Ishikawa (cell line): ENCODE data around the gene PTPMT1.

Source experiments
- CEBPB ChIP-seq: IDR thresholded peaks from 2 replicates; pipeline ENCODE4 v1.6.1; 2012
- CREB1 ChIP-seq: IDR thresholded peaks from 2 replicates; pipeline ENCODE4 v1.6.1; 2012; ENCODE audit warnings: low read depth
- EGR1 ChIP-seq: IDR thresholded peaks from 2 replicates; pipeline ENCODE4 v1.6.1; 2012
- EP300 ChIP-seq: IDR thresholded peaks from 2 replicates; pipeline ENCODE4 v1.6.1; 2012; ENCODE audit warnings: borderline replicate concordance
- FOXM1 ChIP-seq: IDR thresholded peaks from 2 replicates; pipeline ENCODE4 v1.6.1; 2012; ENCODE audit warnings: low read depth, borderline replicate concordance
- MAX ChIP-seq: IDR thresholded peaks from 2 replicates; pipeline ENCODE4 v1.6.1; 2012
- NFIC ChIP-seq: IDR thresholded peaks from 2 replicates; pipeline ENCODE4 v1.6.1; 2012
- RAD21 ChIP-seq: IDR thresholded peaks from 2 replicates; pipeline ENCODE4 v1.6.1; 2012; ENCODE audit warnings: low read depth
- REST ChIP-seq: IDR thresholded peaks from 2 replicates; pipeline ENCODE4 v1.6.1; 2012; ENCODE audit warnings: low read depth, mild to moderate bottlenecking
- TAF1 ChIP-seq: IDR thresholded peaks from 2 replicates; pipeline ENCODE4 v1.6.1; 2012; ENCODE audit warnings: low read depth, mild to moderate bottlenecking
- TCF12 ChIP-seq: IDR thresholded peaks from 2 replicates; pipeline ENCODE4 v1.6.1; 2012; ENCODE audit warnings: low read depth
- TEAD4 ChIP-seq: IDR thresholded peaks from 2 replicates; pipeline ENCODE4 v1.6.1; 2012
- USF1 ChIP-seq: IDR thresholded peaks from 2 replicates; pipeline ENCODE4 v1.6.1; 2012
- YY1 ChIP-seq: IDR thresholded peaks from 2 replicates; pipeline ENCODE4 v1.6.1; 2012; ENCODE audit warnings: low read depth
- ZBTB7A ChIP-seq: IDR thresholded peaks from 2 replicates; pipeline ENCODE4 v1.6.1; 2012; ENCODE audit warnings: low read depth

Gene PTPMT1

GRCh38 chr11:47553406-47553743 is 12.0 kb upstream of the PTPMT1 start:
- TF ChIP-seq RAD21 = no peak
- no peak for TF ChIP-seq ZBTB7A
- no peak for TF ChIP-seq USF1
- no peak for TF ChIP-seq NFIC
- TF ChIP-seq FOXM1 = no peak
- no peak for TF ChIP-seq CEBPB
- no peak for TF ChIP-seq TCF12
- TF ChIP-seq REST = no peak
- TF ChIP-seq EP300 = no peak
- TF ChIP-seq EGR1 = no peak
- no peak for TF ChIP-seq MAX
- TF ChIP-seq TEAD4 = no peak
- no peak for TF ChIP-seq YY1
- TF ChIP-seq CREB1 = no peak
- no peak for TF ChIP-seq TAF1

- TF ChIP-seq REST (no peak), USF1 (no peak), CREB1 (no peak), YY1 (no peak), TCF12 (no peak), NFIC (no peak), TEAD4 (no peak), FOXM1 (no peak), CEBPB (no peak), EGR1 (no peak), EP300 (no peak), TAF1 (no peak), ZBTB7A (no peak), RAD21 (no peak), MAX (no peak)
These were observed 6.7 kb upstream of the PTPMT1 start for GRCh38 chr11:47558695-47559094.

- TF ChIP-seq USF1 = no peak
- TF ChIP-seq MAX = no peak
- TF ChIP-seq TAF1 = no peak
- TF ChIP-seq NFIC = no peak
- no peak for TF ChIP-seq CEBPB
- TF ChIP-seq FOXM1 = no peak
- no peak for TF ChIP-seq EGR1
- no peak for TF ChIP-seq TEAD4
- no peak for TF ChIP-seq RAD21
- TF ChIP-seq CREB1 = no peak
These were observed 5.0 kb upstream of the PTPMT1 start for GRCh38 chr11:47560426-47560825.

GRCh38 chr11:47564933-47565339 is 463 bp upstream of the PTPMT1 start:
- TF ChIP-seq TAF1 (no peak), ZBTB7A (0 out of 2 replicates have a peak, but pooled peaks have one; percentile 27), TEAD4 (no peak)

GRCh38 chr11:47566149-47566698 is 825 bp downstream of the PTPMT1 start:
- 0 out of 2 replicates have a peak, but pooled peaks have one; percentile 28 for TF ChIP-seq TEAD4
- TF ChIP-seq CREB1 = no peak

GRCh38 chr11:47569646-47570045 is 4.2 kb downstream of the PTPMT1 start:
- no peak for TF ChIP-seq YY1
- no peak for TF ChIP-seq NFIC
- TF ChIP-seq TEAD4 = no peak
- no peak for TF ChIP-seq EGR1
- TF ChIP-seq ZBTB7A = no peak
- no peak for TF ChIP-seq EP300
- no peak for TF ChIP-seq FOXM1
- TF ChIP-seq TAF1 = no peak
- no peak for TF ChIP-seq CREB1
- TF ChIP-seq USF1 = no peak
- no peak for TF ChIP-seq MAX
- no peak for TF ChIP-seq REST
- no peak for TF ChIP-seq RAD21
- TF ChIP-seq CEBPB = no peak
- no peak for TF ChIP-seq TCF12
